Epithelial cell of alveolus of lung (primary cell): Measurements from ENCODE around the gene RNF7. TPM values are rescaled to one million over a fixed set of nuclear protein-coding genes. Genes with fewer than 3 reads are reported as not detected.

Experiments used
- total RNA-seq: library from RNA; depleted of rRNA; stranded (reverse); fragments of >200 nt; gene quantifications from 2 replicates; pipeline ENCODE4 v1.2.1, GENCODE V29; 2015

The RNF7 gene
- 73.1 and 98.6 TPM in 2 replicates for total RNA-seq

GRCh38 chr3:141738022-141738890, at the start of gene RNF7:
RNF7 (plus strand) TSS chr3:141738298; CDS start chr3:141738342, 44 bp downstream.

DNA sequence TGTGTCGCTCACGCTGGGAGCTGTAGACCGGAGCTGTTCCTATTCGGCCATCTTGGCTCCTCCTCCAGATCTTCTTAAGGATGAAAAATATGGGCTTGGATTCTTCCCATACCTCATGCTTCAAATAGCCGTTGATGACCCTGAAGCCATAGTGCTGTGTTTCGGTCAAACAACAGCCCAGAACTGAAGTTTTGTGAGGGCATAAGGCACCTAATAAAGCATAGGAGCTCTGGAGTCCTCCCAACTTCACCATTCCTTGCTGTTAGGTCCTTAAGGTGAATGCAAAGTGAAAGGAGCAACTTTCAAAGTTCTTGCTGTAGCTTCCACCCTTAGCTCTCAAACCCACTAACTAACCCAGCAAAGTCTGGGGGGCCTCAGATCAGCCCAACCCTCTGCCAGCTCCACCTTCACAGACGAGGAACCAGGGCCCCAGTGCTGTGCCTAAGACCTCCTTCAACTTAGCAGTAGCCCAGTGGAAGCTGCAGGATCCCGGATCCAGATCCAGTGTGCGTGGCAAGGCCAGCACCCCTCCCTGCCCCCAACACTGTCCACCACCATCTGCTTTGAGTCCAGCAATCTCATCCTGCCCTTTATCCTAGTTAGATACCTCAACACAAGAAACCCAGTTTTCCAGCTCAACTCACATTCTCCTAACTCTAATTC, 25.1 kb downstream of the RNF7 start, which contains the start of gene GRK7:
Gene GRK7, plus strand, starts transcription at position 321 of the 663 bp plus-strand sequence. CDS start 14,877 bp downstream, outside the sequence.

Other genes with a start within 250 kb of the RNF7 start
- under 0.01 TPM in 1 of 2 replicates, not detected in the other for gene GRK7, start 25.1 kb downstream of the RNF7 start, total RNA-seq
- 30.3 and 56.5 TPM in 2 replicates for gene ATP1B3, start 138.3 kb downstream of the RNF7 start, total RNA-seq